ENCODE data around the gene ELF4.

DNA sequence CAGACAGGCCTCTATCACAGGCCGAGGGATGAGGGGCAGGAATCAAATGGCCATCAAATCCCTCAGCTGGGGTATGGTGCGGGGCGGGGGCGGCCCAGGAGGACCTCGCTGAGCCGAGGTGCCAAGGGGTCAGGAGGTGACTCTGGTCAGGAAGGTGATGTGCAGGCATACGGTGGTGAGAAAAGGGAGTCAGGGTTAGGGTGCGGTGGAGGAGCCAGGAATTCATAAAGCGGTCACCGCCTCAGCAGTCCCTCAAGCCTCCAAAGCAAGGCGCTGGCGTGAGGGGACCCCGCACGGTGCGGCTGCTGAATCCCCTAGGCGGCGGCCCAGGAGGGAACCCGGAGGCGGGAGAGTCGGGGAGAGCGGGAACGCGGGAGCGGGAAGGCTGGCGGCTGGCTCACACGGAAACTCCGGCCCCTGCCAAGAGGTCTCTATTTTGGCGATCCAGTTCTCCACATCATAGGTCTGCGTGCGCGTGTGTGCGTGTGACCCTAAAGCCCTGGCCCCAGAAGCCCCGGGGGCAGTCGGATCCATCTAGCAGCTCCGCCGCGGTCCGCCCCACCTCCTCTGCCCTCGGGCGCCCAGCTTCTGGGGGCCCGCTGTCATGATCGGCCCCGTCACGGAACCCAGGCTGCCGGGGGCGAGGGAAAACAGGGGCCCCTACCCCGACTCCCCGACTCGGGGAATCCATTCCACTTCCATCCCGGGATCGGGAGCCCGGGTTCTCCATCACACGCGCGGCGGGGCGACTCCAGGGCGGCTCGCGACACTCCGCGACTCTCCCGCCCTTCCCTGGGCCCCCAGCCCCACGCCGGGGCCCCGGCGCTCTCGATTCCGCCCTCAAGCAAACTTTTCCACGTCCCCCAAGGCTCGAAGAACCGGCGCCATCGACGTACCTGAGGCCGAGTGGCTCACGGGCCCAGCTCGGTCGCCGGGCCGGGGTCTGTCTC lies 593 bp downstream of the ELF4 start:
- no peak for TF ChIP-seq EZH2 (IDR thresholded peaks at IDR 0.05; ENCODE audit: low read length, missing control alignments)
- TF ChIP-seq, protein P1, sequence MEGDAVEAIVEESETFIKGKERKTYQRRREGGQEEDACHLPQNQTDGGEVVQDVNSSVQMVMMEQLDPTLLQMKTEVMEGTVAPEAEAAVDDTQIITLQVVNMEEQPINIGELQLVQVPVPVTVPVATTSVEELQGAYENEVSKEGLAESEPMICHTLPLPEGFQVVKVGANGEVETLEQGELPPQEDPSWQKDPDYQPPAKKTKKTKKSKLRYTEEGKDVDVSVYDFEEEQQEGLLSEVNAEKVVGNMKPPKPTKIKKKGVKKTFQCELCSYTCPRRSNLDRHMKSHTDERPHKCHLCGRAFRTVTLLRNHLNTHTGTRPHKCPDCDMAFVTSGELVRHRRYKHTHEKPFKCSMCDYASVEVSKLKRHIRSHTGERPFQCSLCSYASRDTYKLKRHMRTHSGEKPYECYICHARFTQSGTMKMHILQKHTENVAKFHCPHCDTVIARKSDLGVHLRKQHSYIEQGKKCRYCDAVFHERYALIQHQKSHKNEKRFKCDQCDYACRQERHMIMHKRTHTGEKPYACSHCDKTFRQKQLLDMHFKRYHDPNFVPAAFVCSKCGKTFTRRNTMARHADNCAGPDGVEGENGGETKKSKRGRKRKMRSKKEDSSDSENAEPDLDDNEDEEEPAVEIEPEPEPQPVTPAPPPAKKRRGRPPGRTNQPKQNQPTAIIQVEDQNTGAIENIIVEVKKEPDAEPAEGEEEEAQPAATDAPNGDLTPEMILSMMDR (conservative IDR thresholded peaks at IDR 0.05 in 1 of 2, IDR thresholded peaks at IDR 0.05 in 1 of 2; ENCODE audit: low read depth in 1 of 2, low read length in 2 of 2), result no peak
